Fibroblast of lung (primary cell): Measurements from ENCODE around the gene ZNF219. TPM values are rescaled to one million over a fixed set of nuclear protein-coding genes. Genes with fewer than 3 reads are reported as not detected.

Source experiments
- DNase-seq, 2 donors: peaks; one replicate each; pipeline versions ENCODE4 v3.0.0 to v3.0.0-alpha.2; 2010; ENCODE audit warnings: low read depth in 2 of 2
- H2AFZ ChIP-seq: 2 replicates; pipeline ENCODE4 v1.5.1; 2012; ENCODE audit warnings: low read length, control low read depth, inconsistent platforms
- H3K27ac ChIP-seq: 2 replicates; pipeline ENCODE4 v1.5.1; 2011; ENCODE audit warnings: low read length, control low read depth; ENCODE audit not compliant: insufficient read depth
- H3K27me3 ChIP-seq: 2 replicates; pipeline ENCODE4 v1.5.1; 2011; ENCODE audit warnings: mild to moderate bottlenecking, low read length; ENCODE audit not compliant: control insufficient read depth, insufficient read depth
- H3K36me3 ChIP-seq: 2 replicates; pipeline ENCODE4 v1.5.1; 2011; ENCODE audit warnings: low read length; ENCODE audit not compliant: control insufficient read depth, insufficient read depth
- H3K4me1 ChIP-seq: 2 replicates; pipeline ENCODE4 v1.5.1; 2011; ENCODE audit warnings: low read length; ENCODE audit not compliant: control insufficient read depth, insufficient read depth; ENCODE audit errors: extremely low read depth
- H3K4me2 ChIP-seq: 2 replicates; pipeline ENCODE4 v1.5.1; 2011; ENCODE audit warnings: low read length, control low read depth; ENCODE audit not compliant: insufficient read depth; ENCODE audit errors: extremely low read depth
- H3K4me3 ChIP-seq, 4 experiments: fragments of 200-600 bp in 1 of 4; sonication (generic) in 1 of 4; replicated peaks in 1 of 4; 2 replicates each; pipeline ENCODE4 v1.5.1; 2011 to 2016; ENCODE audit warnings: low read length in 4 of 4, low read depth in 3 of 4, mild to moderate bottlenecking in 3 of 4, control low read depth in 2 of 4, inconsistent platforms in 1 of 4, mixed read lengths in 1 of 4; ENCODE audit not compliant: insufficient read depth in 1 of 4; ENCODE audit errors: control extremely low read depth in 1 of 4
- H3K79me2 ChIP-seq: 2 replicates; pipeline ENCODE4 v1.5.1; 2012; ENCODE audit warnings: mild to moderate bottlenecking, low read length, inconsistent platforms; ENCODE audit not compliant: control insufficient read depth, insufficient read depth
- H3K9ac ChIP-seq: 2 replicates; pipeline ENCODE4 v1.5.1; 2011; ENCODE audit warnings: mild to moderate bottlenecking, low read length, control low read depth; ENCODE audit not compliant: insufficient read depth
- H3K9me3 ChIP-seq: 2 replicates; pipeline ENCODE4 v1.5.1; 2012; ENCODE audit warnings: low read depth, low read length; ENCODE audit not compliant: control insufficient read depth, insufficient read depth
- H4K20me1 ChIP-seq: 2 replicates; pipeline ENCODE4 v1.5.1; 2011; ENCODE audit warnings: low read length; ENCODE audit not compliant: control insufficient read depth, insufficient read depth; ENCODE audit errors: extremely low read depth
- CTCF ChIP-seq, 2 donors: IDR thresholded peaks in 1 of 2; conservative IDR thresholded peaks in 1 of 2; 1 replicate in 1 of 2; 2 replicates in 1 of 2; pipeline ENCODE4 v1.5.1; 2011 to 2012; ENCODE audit warnings: low read length in 2 of 2, control low read depth in 1 of 2, inconsistent platforms in 1 of 2, low read depth in 1 of 2, mild to moderate bottlenecking in 1 of 2
- EZH2 ChIP-seq: IDR thresholded peaks from 2 replicates; pipeline ENCODE4 v1.5.1; 2012; ENCODE audit warnings: low read length, control low read depth, mild to moderate bottlenecking; ENCODE audit errors: missing control alignments
- polyA plus RNA-seq, 2 donors: library from polyadenylated mRNA; depleted of rRNA in 1 of 2; stranded (reverse) in 1 of 2; unstranded in 1 of 2; fragments of >200 nt; gene quantifications; 2 replicates each; pipeline ENCODE4 v1.2.1, GENCODE V29; 2011 to 2012; ENCODE audit warnings: missing spikeins in 1 of 2
- total RNA-seq: library from RNA; depleted of rRNA; stranded (reverse); fragments of >200 nt; gene quantifications from 2 replicates; pipeline ENCODE4 v1.2.1, GENCODE V29; 2014

ZNF219 gene
- total and polyA plus RNA-seq, 2 donors (not counting 1 experiment from before 2014, with no cell fraction given) = 2.2 to 4.6 TPM

GRCh38 chr14:21040370-21040925 lies 58.0 kb downstream of the ZNF219 start:
- Histone ChIP-seq H3K9me3 (no peaks in the 10 kb centered on the region), H3K27me3 (peaks cover 11% of the 10 kb centered on the region), H3K79me2 (no peaks in the 10 kb centered on the region), H3K4me2 (no peak overlapping the region), H3K36me3 (no peaks in the 10 kb centered on the region), H3K9ac (no peak overlapping the region), H2AFZ (no peak overlapping the region), H3K27ac (no peak overlapping the region), H3K4me1 (no peaks in the 10 kb centered on the region), H3K4me3 (no peak overlapping the region), H4K20me1 (no peaks in the 10 kb centered on the region)
- no peak for TF ChIP-seq EZH2
- TF ChIP-seq CTCF (conservative IDR thresholded peaks at IDR 0.05 in 1 of 2, IDR thresholded peaks at IDR 0.05 in 1 of 2; ENCODE audit: low read depth in 1 of 2, low read length in 2 of 2) = no peak
- no peak for DNase-seq

Other genes starting within 250 kb of the ZNF219 start
- not detected in 2 replicates for gene RNASE3, start 207.3 kb downstream of the ZNF219 start, total RNA-seq
- not detected in 2 replicates for gene RNASE3, start 207.3 kb downstream of the ZNF219 start, polyA plus RNA-seq
- gene RNASE2, start 143.2 kb downstream of the ZNF219 start, total RNA-seq = not detected in 2 replicates
- not detected in 2 replicates for gene RNASE2, start 143.2 kb downstream of the ZNF219 start, polyA plus RNA-seq
- gene METTL17, start 108.7 kb downstream of the ZNF219 start, total RNA-seq = 28.4 and 31.6 TPM in 2 replicates
- gene METTL17, start 108.7 kb downstream of the ZNF219 start, polyA plus RNA-seq = 47.7 and 48.5 TPM in 2 replicates
- gene SLC39A2, start 99.4 kb downstream of the ZNF219 start, total RNA-seq = 0.17 and 0.26 TPM in 2 replicates
- not detected in 2 replicates for gene SLC39A2, start 99.4 kb downstream of the ZNF219 start, polyA plus RNA-seq
- gene NDRG2, start 73.6 kb downstream of the ZNF219 start, total RNA-seq = 0.50 and 1.8 TPM in 2 replicates
- gene NDRG2, start 73.6 kb downstream of the ZNF219 start, polyA plus RNA-seq = 0.32 and 0.34 TPM in 2 replicates
- gene TPPP2, start 68.4 kb downstream of the ZNF219 start, total RNA-seq = not detected in 2 replicates
- gene TPPP2, start 68.4 kb downstream of the ZNF219 start, polyA plus RNA-seq = not detected in 2 replicates
- gene RNASE13, start 63.8 kb downstream of the ZNF219 start, total RNA-seq = not detected in 2 replicates
- gene RNASE13, start 63.8 kb downstream of the ZNF219 start, polyA plus RNA-seq = not detected in 2 replicates
- not detected in 2 replicates for gene RNASE7, start 56.3 kb downstream of the ZNF219 start, total RNA-seq
- gene RNASE7, start 56.3 kb downstream of the ZNF219 start, polyA plus RNA-seq = not detected in 2 replicates
- gene RNASE8, start 40.8 kb downstream of the ZNF219 start, total RNA-seq = not detected in 2 replicates
- gene RNASE8, start 40.8 kb downstream of the ZNF219 start, polyA plus RNA-seq = not detected in 2 replicates
- 23.6 and 24.7 TPM in 2 replicates for gene ARHGEF40, start 28.4 kb downstream of the ZNF219 start, total RNA-seq
- 18.2 and 34.6 TPM in 2 replicates for gene ARHGEF40, start 28.4 kb downstream of the ZNF219 start, polyA plus RNA-seq
- not detected in 2 replicates for gene TMEM253, start 2.4 kb upstream of the ZNF219 start, total RNA-seq
- 0.05 and 0.11 TPM in 2 replicates for gene TMEM253, start 2.4 kb upstream of the ZNF219 start, polyA plus RNA-seq
- not detected in 2 replicates for gene OR5AU1, start 57.4 kb upstream of the ZNF219 start, total RNA-seq
- gene OR5AU1, start 57.4 kb upstream of the ZNF219 start, polyA plus RNA-seq = not detected in 2 replicates
- gene HNRNPC, start 170.8 kb upstream of the ZNF219 start, total RNA-seq = 671 and 885 TPM in 2 replicates
- gene HNRNPC, start 170.8 kb upstream of the ZNF219 start, polyA plus RNA-seq = 543 and 766 TPM in 2 replicates
- gene RPGRIP1, start 181.4 kb upstream of the ZNF219 start, total RNA-seq = under 0.01 TPM in 1 of 2 replicates, not detected in the other
- 0.32 TPM in 1 of 2 replicates, not detected in the other for gene RPGRIP1, start 181.4 kb upstream of the ZNF219 start, polyA plus RNA-seq